ENCODE results near the gene FMN1. TPM values are rescaled to one million over a fixed set of nuclear protein-coding genes. Genes with fewer than 3 reads are reported as not detected.

The FMN1 gene
- total and polyA plus RNA-seq, 2 of the 8 experiments (the other 6 are each of a cell fraction or from before 2014, with no cell fraction given): 0.27 to 3.7 TPM

- no peak overlapping the region for H4K8ac ChIP-seq (ENCODE audit: extremely low read depth, insufficient read depth, low read length)
- H3K79me1 ChIP-seq (ENCODE audit: low read depth, low read length): no peaks in the 10 kb centered on the region
- H3K23me2 ChIP-seq (ENCODE audit: low read depth, low read length): no peaks in the 10 kb centered on the region
- H3K4ac ChIP-seq (replicated peaks; ENCODE audit: insufficient read length, low read depth, low read length): no peak overlapping the region
- no peak for TF ChIP-seq RNF2 (IDR thresholded peaks at IDR 0.05; ENCODE audit: borderline replicate concordance, low read depth, low read length, missing control alignments, poor library complexity, severe bottlenecking)
- TF ChIP-seq BACH1 (IDR thresholded peaks at IDR 0.05; ENCODE audit: low read length): peak; percentile 96
- TF ChIP-seq MAFK (IDR thresholded peaks at IDR 0.05; ENCODE audit: low read depth, low read length): peak; percentile 76
- no peak for TF ChIP-seq POLR2AphosphoS5 (IDR thresholded peaks at IDR 0.05; ENCODE audit: low read depth, low read length)
- H4K20me1 ChIP-seq (replicated peaks in 1 of 2; ENCODE audit: control insufficient read depth in 1 of 2, insufficient read depth in 2 of 2, low read length in 2 of 2): no peaks in the 10 kb centered on the region
- H2BK15ac ChIP-seq (ENCODE audit: low read length): no peak overlapping the region
- H2AK5ac ChIP-seq (ENCODE audit: low read depth, low read length): no peak overlapping the region
- DNase-seq (ENCODE audit: low read depth in 1 of 2, low spot score in 2 of 2) (no peak), FAIRE-seq (no peak)
- H3K27ac ChIP-seq (ENCODE audit: low read depth, low read length): no peak overlapping the region
- H3K27me3 ChIP-seq (replicated peaks in 1 of 4; ENCODE audit: control insufficient read depth in 3 of 4, extremely low read depth in 1 of 4, insufficient read depth in 3 of 4, low read length in 3 of 4): no peaks in the 10 kb centered on the region
- no peaks in the 10 kb centered on the region for H3K4me1 ChIP-seq (replicated peaks in 1 of 4; ENCODE audit: control insufficient read depth in 3 of 4, insufficient read depth in 4 of 4, low read length in 3 of 4)
- no peak overlapping the region for H2BK12ac ChIP-seq (ENCODE audit: low read depth, low read length)
- H4K5ac ChIP-seq (ENCODE audit: insufficient read length, low read depth, low read length): no peak overlapping the region
- no peaks in the 10 kb centered on the region for H3K36me3 ChIP-seq (ENCODE audit: control insufficient read depth in 2 of 4, insufficient read depth in 4 of 4, low read length in 3 of 4)
- H3K4me3 ChIP-seq (ENCODE audit: extremely low read depth in 1 of 4, insufficient read depth in 2 of 4, low read depth in 3 of 4, low read length in 4 of 4): no peak overlapping the region
- H2AFZ ChIP-seq (ENCODE audit: low read length): no peak overlapping the region
- H3K9ac ChIP-seq (replicated peaks in 1 of 4; ENCODE audit: extremely low read depth in 1 of 4, low read depth in 3 of 4, low read length in 3 of 4): no peak overlapping the region
- no peak overlapping the region for H3K18ac ChIP-seq (ENCODE audit: extremely low read depth, low read length)
- no peak overlapping the region for H4K91ac ChIP-seq (replicated peaks; ENCODE audit: insufficient read length, low read length)
- no peak overlapping the region for H2BK20ac ChIP-seq (ENCODE audit: low read length)
- ChIA-PET POLR2A (ENCODE audit: partially characterized antibody) (no interaction called here), CTCF (ENCODE audit: partially characterized antibody) (interaction anchor here (0.5 to 2.4 kb wide), 6 partner anchors 17 to 120 kb away, joined by 3 to 8 read pairs (median 3); no protein-coding TSS in a partner anchor)
- no peak overlapping the region for H3K4me2 ChIP-seq (ENCODE audit: insufficient read depth in 1 of 2, low read depth in 2 of 2, low read length in 2 of 2)
- no peak overlapping the region for H2BK120ac ChIP-seq (replicated peaks; ENCODE audit: low read depth, low read length)
- WGBS, 2 experiments (ENCODE audit: extremely low coverage in 1 of 2, insufficient coverage in 1 of 2, insufficient read length in 1 of 2, insufficient replicate concordance in 2 of 2, low coverage in 1 of 2, low lambda C conversion rate in 2 of 2, missing lambda C conversion rate in 1 of 2): 90% methylated on average over 15 of the region's 15 CpGs; no CpG with 5 or more reads in 1 of the 2 experiments
- H3K14ac ChIP-seq (ENCODE audit: insufficient read length): no peak overlapping the region
- H3K79me2 ChIP-seq (ENCODE audit: control insufficient read depth in 1 of 2, insufficient read depth in 2 of 2, low read length in 2 of 2): no peaks in the 10 kb centered on the region
- no peak overlapping the region for H3K23ac ChIP-seq (ENCODE audit: insufficient read length)
- no peaks in the 10 kb centered on the region for H3K9me3 ChIP-seq (ENCODE audit: insufficient read depth in 2 of 2, low read depth in 1 of 2, low read length in 1 of 2)
- H2BK5ac ChIP-seq (ENCODE audit: low read depth, low read length): no peak overlapping the region
- no peak overlapping the region for H3K56ac ChIP-seq (replicated peaks; ENCODE audit: insufficient read length, low read depth, low read length)
Observed at GRCh38 chr15:32873284-32874114, 321.0 kb downstream of the FMN1 start.
